Mesenchymal stem cell (in vitro differentiated cells and primary cell): ENCODE results near the gene TCF12.

Experiments used
- DNase-seq: peaks from one replicate; pipeline ENCODE4 v3.0.0-alpha.2; 2013
- H2AFZ ChIP-seq: one replicate; pipeline ENCODE4 v1.6.1; 2013; ENCODE audit warnings: low read depth, mild to moderate bottlenecking, control low read depth, inconsistent platforms, low read length, moderate library complexity
- H2AK5ac ChIP-seq: 2 replicates; pipeline ENCODE4 v1.6.1; 2013; ENCODE audit warnings: low read length, moderate library complexity, mild to moderate bottlenecking, inconsistent platforms; ENCODE audit not compliant: severe bottlenecking
- H2BK120ac ChIP-seq: one replicate; pipeline ENCODE4 v1.6.1; 2013; ENCODE audit warnings: low read depth, mild to moderate bottlenecking, inconsistent platforms, low read length, moderate library complexity
- H2BK12ac ChIP-seq, 2 experiments: one replicate each; pipeline ENCODE4 v1.6.1; 2013; ENCODE audit warnings: inconsistent platforms in 2 of 2, low read length in 2 of 2, mild to moderate bottlenecking in 2 of 2, moderate library complexity in 2 of 2, control low read depth in 1 of 2
- H2BK15ac ChIP-seq: one replicate; pipeline ENCODE4 v1.6.1; 2013; ENCODE audit warnings: mild to moderate bottlenecking, low read depth, inconsistent platforms; ENCODE audit not compliant: poor library complexity, severe bottlenecking
- H2BK5ac ChIP-seq: 2 replicates; pipeline ENCODE4 v1.6.1; 2013; ENCODE audit warnings: low read depth, mild to moderate bottlenecking, low read length, control low read depth, inconsistent platforms; ENCODE audit not compliant: poor library complexity, severe bottlenecking
- H3K14ac ChIP-seq, 2 experiments: one replicate each; pipeline ENCODE4 v1.6.1; 2013; ENCODE audit warnings: inconsistent platforms in 2 of 2, low read length in 2 of 2, control low read depth in 1 of 2, mild to moderate bottlenecking in 1 of 2, moderate library complexity in 1 of 2
- H3K18ac ChIP-seq, 2 experiments: one replicate each; pipeline ENCODE4 v1.6.1; 2013; ENCODE audit warnings: inconsistent platforms in 2 of 2, low read length in 2 of 2, control low read depth in 1 of 2, low read depth in 1 of 2, mild to moderate bottlenecking in 1 of 2
- H3K23ac ChIP-seq, 2 experiments: one replicate each; pipeline ENCODE4 v1.6.1; 2013; ENCODE audit warnings: inconsistent platforms in 2 of 2, low read length in 2 of 2, mild to moderate bottlenecking in 2 of 2, moderate library complexity in 2 of 2, control low read depth in 1 of 2
- H3K27ac ChIP-seq: 2 replicates; pipeline ENCODE4 v1.5.1; 2013; ENCODE audit warnings: mild to moderate bottlenecking, moderate library complexity, low read length, control low read depth, inconsistent platforms; ENCODE audit not compliant: poor library complexity, severe bottlenecking
- H3K27me3 ChIP-seq, 2 experiments: 2 replicates each; pipeline versions ENCODE4 v1.6.1 to v1.7.0; 2013; ENCODE audit warnings: low read length in 2 of 2, mild to moderate bottlenecking in 2 of 2, moderate library complexity in 2 of 2, control low read depth in 1 of 2, inconsistent platforms in 1 of 2; ENCODE audit not compliant: control insufficient read depth in 1 of 2, insufficient read depth in 1 of 2
- H3K36me3 ChIP-seq, 2 experiments: 2 replicates each; pipeline versions ENCODE4 v1.6.1 to v1.7.0; 2013; ENCODE audit warnings: low read length in 2 of 2, control low read depth in 1 of 2, inconsistent platforms in 1 of 2, low read depth in 1 of 2, mild to moderate bottlenecking in 1 of 2; ENCODE audit not compliant: insufficient read depth in 2 of 2, control insufficient read depth in 1 of 2
- H3K4ac ChIP-seq, 2 experiments: one replicate each; pipeline ENCODE4 v1.6.1; 2013; ENCODE audit warnings: inconsistent platforms in 2 of 2, low read length in 2 of 2, mild to moderate bottlenecking in 2 of 2, moderate library complexity in 2 of 2, control low read depth in 1 of 2, low read depth in 1 of 2
- H3K4me1 ChIP-seq: 2 replicates; pipeline ENCODE4 v1.6.1; 2013; ENCODE audit warnings: low read depth, low read length, control low read depth; ENCODE audit not compliant: control insufficient read depth, insufficient read depth
- H3K4me2 ChIP-seq: 2 replicates; pipeline ENCODE4 v1.6.1; 2013; ENCODE audit warnings: low read length, mild to moderate bottlenecking, inconsistent platforms; ENCODE audit not compliant: poor library complexity, severe bottlenecking
- H3K4me3 ChIP-seq, 2 experiments: 2 replicates each; pipeline versions ENCODE4 v1.5.1 to v1.7.0; 2013; ENCODE audit warnings: low read length in 2 of 2, mild to moderate bottlenecking in 2 of 2, control low read depth in 1 of 2, low read depth in 1 of 2; ENCODE audit not compliant: insufficient read depth in 1 of 2
- H3K79me1 ChIP-seq: replicated peaks from 2 replicates; pipeline ENCODE4 v1.6.1; 2013; ENCODE audit warnings: mild to moderate bottlenecking, control low read depth, low read length, inconsistent platforms; ENCODE audit not compliant: poor library complexity, severe bottlenecking
- H3K9ac ChIP-seq: 2 replicates; pipeline ENCODE4 v1.7.0; 2013; ENCODE audit warnings: mild to moderate bottlenecking, low read length, moderate library complexity
- H3K9me3 ChIP-seq: 2 replicates; pipeline ENCODE4 v1.7.0; 2013; ENCODE audit warnings: mild to moderate bottlenecking, low read length; ENCODE audit not compliant: control insufficient read depth
- H4K8ac ChIP-seq: one replicate; pipeline ENCODE4 v1.6.1; 2013; ENCODE audit warnings: inconsistent platforms, mild to moderate bottlenecking, low read length, moderate library complexity
- H4K91ac ChIP-seq: one replicate; pipeline ENCODE4 v1.6.1; 2013; ENCODE audit warnings: mild to moderate bottlenecking, low read length, inconsistent platforms
- WGBS: methylation state at CpG from one replicate; pipeline ENCODE4 v1.1.7; 2013; ENCODE audit warnings: mixed read lengths; 5-methylcytosine and 5-hydroxymethylcytosine counted together

TCF12 gene

DNA sequence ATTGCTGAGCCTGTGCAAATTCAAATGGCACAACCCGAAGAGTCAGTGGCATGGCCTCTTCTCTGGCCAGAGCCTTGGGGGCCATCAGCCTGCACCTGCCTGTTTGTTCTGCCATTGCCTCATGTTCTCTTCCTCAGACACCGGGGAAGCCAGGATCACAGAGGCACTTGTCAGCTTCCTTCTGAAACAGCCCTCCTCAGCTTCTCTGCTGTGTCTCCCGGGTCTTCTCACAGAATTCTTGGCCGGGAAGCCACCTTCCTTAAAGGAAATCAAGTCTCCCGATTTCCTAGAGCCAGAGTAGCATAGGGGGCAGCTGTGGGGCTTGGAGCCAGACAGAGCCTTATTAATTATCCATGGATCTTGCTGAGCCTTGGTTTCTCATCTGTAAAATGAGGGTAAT is 410.5 kb downstream of the TCF12 start:
- no peak overlapping the region for H4K8ac ChIP-seq
- H3K18ac ChIP-seq = no peak overlapping the region
- H3K4me1 ChIP-seq = peaks cover 11% of the 10 kb centered on the region
- H3K23ac ChIP-seq = no peak overlapping the region
- H3K79me1 ChIP-seq = no peaks in the 10 kb centered on the region
- no peak for DNase-seq
- H3K14ac ChIP-seq = no peak overlapping the region
- no peak overlapping the region for H3K4me3 ChIP-seq
- H3K27ac ChIP-seq = no peak overlapping the region
- H2AFZ ChIP-seq = no peak overlapping the region
- 86% methylated on average over 5 of the region's 5 CpGs for WGBS
- H2BK5ac ChIP-seq = no peak overlapping the region
- no peak overlapping the region for H2AK5ac ChIP-seq
- no peak overlapping the region for H2BK15ac ChIP-seq
- no peak overlapping the region for H2BK12ac ChIP-seq
- H4K91ac ChIP-seq = no peak overlapping the region
- H2BK120ac ChIP-seq = no peak overlapping the region
- peak overlapping the region; percentile 67 for H3K9ac ChIP-seq
- no peaks in the 10 kb centered on the region for H3K9me3 ChIP-seq
- H3K27me3 ChIP-seq = peaks cover 0 to 12% of the 10 kb centered on the region in 2 experiments
- H3K36me3 ChIP-seq = no peaks in the 10 kb centered on the region
- no peak overlapping the region for H3K4me2 ChIP-seq
- H3K4ac ChIP-seq = no peak overlapping the region

DNA sequence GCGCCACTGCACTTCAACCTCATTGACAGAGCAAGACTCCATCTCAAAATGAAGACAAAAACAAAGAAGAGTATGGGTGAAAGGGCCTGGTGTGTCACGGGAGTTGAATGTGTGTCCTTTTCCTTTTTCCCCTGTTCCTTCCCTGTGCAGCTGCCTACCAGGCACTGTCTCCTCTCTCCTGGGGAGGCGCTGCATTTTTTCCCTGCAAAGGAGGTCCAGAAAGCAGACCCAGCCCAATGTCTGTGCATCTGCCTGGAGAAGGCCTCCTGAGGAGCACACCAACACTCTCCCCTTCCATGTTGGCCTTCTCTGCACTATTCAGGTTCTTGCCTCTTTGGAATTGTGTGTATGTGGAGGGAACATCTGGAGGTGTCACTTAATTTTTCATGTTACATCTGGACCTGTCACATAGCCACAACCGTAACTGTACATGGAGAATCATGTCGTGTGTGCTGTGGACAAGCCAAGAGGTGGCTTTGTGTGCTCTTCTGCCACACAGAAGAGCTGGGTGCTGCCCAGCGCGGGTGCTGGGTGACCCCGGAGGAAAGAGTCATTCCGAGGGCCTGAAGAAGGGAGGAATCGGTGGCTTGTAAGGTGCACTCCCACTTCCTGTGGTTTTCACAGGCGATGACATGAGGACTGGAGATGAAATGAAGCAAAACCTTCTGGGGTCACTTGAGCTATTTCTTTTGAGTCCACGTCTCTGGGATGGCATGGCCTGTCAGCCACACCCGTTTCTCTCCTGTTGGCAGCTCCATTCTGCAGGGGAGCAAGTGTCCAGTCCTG is 411.3 kb downstream of the TCF12 start:
- H3K23ac ChIP-seq = no peak overlapping the region
- no peak overlapping the region for H3K4me3 ChIP-seq
- H3K14ac ChIP-seq = no peak overlapping the region
- WGBS = 91% methylated on average over 13 of the region's 13 CpGs
- H3K4me2 ChIP-seq = no peak overlapping the region
- H2BK12ac ChIP-seq = no peak overlapping the region
- no peak overlapping the region for H3K9ac ChIP-seq
- no peak overlapping the region for H4K8ac ChIP-seq
- no peak overlapping the region for H2BK15ac ChIP-seq
- H2AFZ ChIP-seq = no peak overlapping the region
- H3K18ac ChIP-seq = no peak overlapping the region
- H2BK5ac ChIP-seq = no peak overlapping the region
- H3K9me3 ChIP-seq = no peaks in the 10 kb centered on the region
- no peaks in the 10 kb centered on the region for H3K36me3 ChIP-seq
- no peak overlapping the region for H3K27ac ChIP-seq
- DNase-seq = no peak
- H3K27me3 ChIP-seq = peaks cover 0 to 12% of the 10 kb centered on the region in 2 experiments
- no peak overlapping the region for H2AK5ac ChIP-seq
- no peak overlapping the region for H3K4ac ChIP-seq
- H4K91ac ChIP-seq = no peak overlapping the region
- H2BK120ac ChIP-seq = no peak overlapping the region
- H3K4me1 ChIP-seq = peaks cover 17% of the 10 kb centered on the region
- H3K79me1 ChIP-seq = no peaks in the 10 kb centered on the region

DNA sequence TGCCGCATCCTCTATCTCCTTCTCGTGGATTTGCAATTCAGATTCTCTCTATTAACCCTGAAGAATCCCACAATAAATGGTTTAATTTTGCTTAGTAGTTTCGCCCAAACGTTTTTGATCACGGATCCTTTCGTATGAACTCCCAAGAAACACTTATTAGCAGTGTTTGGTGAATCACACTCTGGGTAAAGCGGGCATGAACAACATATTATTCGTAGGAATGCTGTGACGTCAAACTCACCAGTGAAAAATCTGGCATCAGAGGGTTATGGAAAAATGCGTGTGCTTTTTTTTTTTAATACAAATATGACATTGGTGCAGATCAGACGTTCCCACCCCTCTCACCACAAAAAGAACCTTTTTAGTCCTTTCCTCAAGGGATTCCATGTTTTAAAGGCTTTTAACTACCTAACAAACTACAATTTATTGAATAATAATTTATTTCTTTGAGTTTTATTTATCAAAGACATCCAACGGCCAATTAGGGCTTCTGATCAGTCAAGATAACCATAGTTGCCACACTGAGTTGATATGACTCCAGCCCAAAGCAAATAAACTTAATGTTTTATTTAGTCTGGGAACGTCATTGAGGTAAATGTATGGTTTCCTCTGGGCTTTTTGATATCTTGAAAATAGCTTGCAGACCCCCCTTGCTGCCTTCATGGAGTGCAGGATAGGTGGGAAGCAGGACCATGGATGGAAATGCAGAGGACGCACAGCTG is 412.3 kb downstream of the TCF12 start:
- 93% methylated on average over 14 of the region's 14 CpGs for WGBS
- H3K9ac ChIP-seq = no peak overlapping the region
- H2BK5ac ChIP-seq = no peak overlapping the region
- no peak overlapping the region for H2BK12ac ChIP-seq
- H4K91ac ChIP-seq = no peak overlapping the region
- H3K27ac ChIP-seq = no peak overlapping the region
- H3K27me3 ChIP-seq = peaks cover 0 to 12% of the 10 kb centered on the region in 2 experiments
- no peak overlapping the region for H3K4ac ChIP-seq
- H3K4me1 ChIP-seq = peaks cover 17% of the 10 kb centered on the region
- H3K9me3 ChIP-seq = no peaks in the 10 kb centered on the region
- H3K36me3 ChIP-seq = no peaks in the 10 kb centered on the region
- H2BK120ac ChIP-seq = no peak overlapping the region
- H3K14ac ChIP-seq = no peak overlapping the region
- no peak overlapping the region for H4K8ac ChIP-seq
- no peak overlapping the region for H3K18ac ChIP-seq
- no peak overlapping the region for H3K4me2 ChIP-seq
- no peak overlapping the region for H3K4me3 ChIP-seq
- no peak overlapping the region for H3K23ac ChIP-seq
- H2AFZ ChIP-seq = no peak overlapping the region
- no peak for DNase-seq
- no peaks in the 10 kb centered on the region for H3K79me1 ChIP-seq
- H2BK15ac ChIP-seq = no peak overlapping the region
- no peak overlapping the region for H2AK5ac ChIP-seq

DNA sequence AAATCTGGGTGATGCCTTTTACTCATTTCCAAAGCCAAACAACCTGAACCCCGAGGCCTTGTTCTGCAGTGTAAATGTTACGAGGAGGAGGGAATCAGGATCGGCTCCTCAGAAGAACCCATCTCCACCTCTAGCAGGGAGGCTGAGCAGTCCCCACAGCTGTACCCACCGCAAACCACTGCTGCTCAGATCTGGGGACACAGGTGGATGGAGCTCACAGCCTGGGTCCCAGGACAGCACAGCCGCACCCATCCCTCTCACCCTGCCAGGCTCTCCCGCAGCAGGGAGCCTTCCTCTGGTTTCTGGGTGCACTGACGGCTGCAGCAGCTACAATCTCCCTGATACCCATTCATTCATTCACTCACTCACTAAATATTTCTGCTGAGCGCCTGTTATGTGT is 413.9 kb downstream of the TCF12 start:
- Histone ChIP-seq H2AK5ac (peak overlapping the region; percentile 51), H3K4me2 (no peak overlapping the region), H2BK5ac (no peak overlapping the region), H3K23ac (no peak overlapping the region), H2BK12ac (no peak overlapping the region), H2AFZ (no peak overlapping the region), H3K79me1 (no peaks in the 10 kb centered on the region), H3K18ac (no peak overlapping the region), H3K4ac (no peak overlapping the region), H3K4me1 (peaks cover 15% of the 10 kb centered on the region), H4K91ac (no peak overlapping the region), H3K14ac (no peak overlapping the region), H3K27me3 (peaks cover 0 to 12% of the 10 kb centered on the region in 2 experiments), H3K27ac (no peak overlapping the region), H4K8ac (no peak overlapping the region), H2BK120ac (no peak overlapping the region), H3K4me3 (no peak overlapping the region), H2BK15ac (no peak overlapping the region), H3K36me3 (no peaks in the 10 kb centered on the region), H3K9me3 (no peaks in the 10 kb centered on the region), H3K9ac (no peak overlapping the region)
- whole genome bisulfite sequencing = 94% methylated on average over 7 of the region's 8 CpGs
- no peak for DNase-seq
